RWPE1 (cell line): ENCODE measurements around the gene ANXA3.
A peak's percentile ranks its signal among the peaks of the same experiment; 100 is the strongest.

Experiments
- CTCF ChIA-PET: fragments of 350-600 bp; sonication (Branson Sonifier 250); formaldehyde crosslinking; extraction: SDS; loops from one replicate; lab custom pipeline; 2021; lab: Yijun Ruan, JAX
- POLR2A ChIA-PET: fragments of 400-600 bp; formaldehyde crosslinking; extraction: SDS; loops from one replicate; lab custom pipeline; 2020; ENCODE audit warnings: antibody characterized with exemption; ENCODE audit not compliant: low non-redundant PET; lab: Yijun Ruan, JAX
- DNase-seq: peaks from one replicate; pipeline ENCODE4 v3.0.0; 2012; ENCODE audit warnings: low spot score
- H3K27ac ChIP-seq: fragments of 450-650 bp; 2 replicates; pipeline ENCODE4 v1.5.1; 2017
- CTCF ChIP-seq: fragments of 450-650 bp; conservative IDR thresholded peaks from 2 replicates; pipeline ENCODE4 v1.5.1; 2017; ENCODE audit warnings: low read depth, mild to moderate bottlenecking

ANXA3 gene

GRCh38 chr4:78560296-78560963 lies 8.9 kb downstream of the ANXA3 start:
- ChIA-PET POLR2A (no interaction called here), CTCF (no interaction called here)
- TF ChIP-seq CTCF, result no peak
- peak; percentile 51 for DNase-seq
- H3K27ac ChIP-seq, result peak overlapping the region; percentile 36; the same call in 1 of the 2 replicates

- CTCF ChIA-PET, result interaction anchor here (0.5 kb wide), 1 partner anchor 227 kb away, joined by 5 read pairs; no protein-coding TSS in a partner anchor
- no peak for DNase-seq
- POLR2A ChIA-PET, result no interaction called here
- TF ChIP-seq CTCF, result no peak
- no peak overlapping the region for H3K27ac ChIP-seq
Observed at GRCh38 chr4:78561677-78562076, 10.1 kb downstream of the ANXA3 start.

GRCh38 chr4:78562687-78563086 lies 11.1 kb downstream of the ANXA3 start:
- CTCF ChIA-PET, result interaction anchor here (0.6 kb wide), 1 partner anchor 932 kb away, joined by 3 read pairs; no protein-coding TSS in a partner anchor
- TF ChIP-seq CTCF, result no peak
- no peak overlapping the region for H3K27ac ChIP-seq
- POLR2A ChIA-PET, result no interaction called here
- no peak for DNase-seq

GRCh38 chr4:78565971-78566372 lies 14.4 kb downstream of the ANXA3 start:
- ChIA-PET CTCF (interaction anchor here (0.6 kb wide), 1 partner anchor 13 kb away, joined by 3 read pairs; no protein-coding TSS in a partner anchor), POLR2A (no interaction called here)
- DNase-seq, result peak; percentile 73
- TF ChIP-seq CTCF, result no peak
- no peak overlapping the region for H3K27ac ChIP-seq

GRCh38 chr4:78566834-78567499 lies 15.4 kb downstream of the ANXA3 start:
- peak overlapping the region; percentile 61 for H3K27ac ChIP-seq
- ChIA-PET POLR2A (no interaction called here), CTCF (interaction anchor here (0.6 kb wide), 1 partner anchor 62 kb away, joined by 3 read pairs; no protein-coding TSS in a partner anchor)
- DNase-seq, result no peak
- no peak for TF ChIP-seq CTCF

- ChIA-PET POLR2A (no interaction called here), CTCF (no interaction called here)
- DNase-seq, result no peak
- no peak overlapping the region for H3K27ac ChIP-seq
- no peak for TF ChIP-seq CTCF
Observed at GRCh38 chr4:78567500-78568060, 16.0 kb downstream of the ANXA3 start.
